HepG2 (cell line): ENCODE data around the gene SFI1. TPM values are rescaled to one million over a fixed set of nuclear protein-coding genes. Genes with fewer than 3 reads are reported as not detected.

ENCODE experiments used
- ATAC-seq: fragments of 200-7000 bp; cut with Tn5 transposase; 3 replicates; pipeline ENCODE4 v1.9.1; 2020; ENCODE audit warnings: mild to moderate bottlenecking, moderate library complexity
- BruUV-seq: library from RNA; stranded (reverse); fragments of 400-500 nt; replicated peaks from 2 replicates; lab custom pipeline; 2021; lab: Mats Ljungman, UMichigan
- CTCF ChIA-PET: fragments of 300-600 bp; formaldehyde crosslinking; extraction: SDS; loops from one replicate; lab custom pipeline; 2021; ENCODE audit warnings: low total read pairs, inconsistent platforms, low intra/inter-chr PET ratio; lab: Yijun Ruan, JAX
- POLR2A ChIA-PET: fragments of 350-600 bp; sonication (Branson Sonifier 250); formaldehyde crosslinking; loops from one replicate; lab custom pipeline; 2020; ENCODE audit warnings: antibody characterized with exemption, inconsistent platforms; lab: Yijun Ruan, JAX
- DNase-seq: peaks from one replicate; pipeline ENCODE4 v3.0.0-alpha.2; 2015; ENCODE audit warnings: low spot score
- FAIRE-seq: peaks from 3 replicates; lab custom pipeline; 2011; peaks lifted over from hg19 to GRCh38; lab: Jason Lieb, UNC
- H2AFZ ChIP-seq: one replicate; pipeline ENCODE4 v1.6.1; 2011; ENCODE audit warnings: low read length, inconsistent platforms
- H3K27ac ChIP-seq: fragments of 300-600 bp; 3 replicates; pipeline ENCODE4 v1.8.0; 2011; ENCODE audit warnings: mixed run types, mild to moderate bottlenecking, mixed read lengths, low read length, inconsistent platforms; ENCODE audit not compliant: insufficient read depth; ENCODE audit errors: extremely low read length
- H3K27me3 ChIP-seq, 2 experiments: fragments of 200-600 bp in 1 of 2; 2 replicates in 1 of 2; 3 replicates in 1 of 2; pipeline versions ENCODE4 v1.6.0 to v1.8.0; 2011; ENCODE audit warnings: low read length in 2 of 2, mild to moderate bottlenecking in 2 of 2, moderate library complexity in 2 of 2, inconsistent platforms in 1 of 2; ENCODE audit not compliant: insufficient read depth in 2 of 2, control insufficient read depth in 1 of 2
- H3K36me3 ChIP-seq, 2 experiments: fragments of 200-600 bp in 1 of 2; replicated peaks in 1 of 2; 2 replicates in 1 of 2; 3 replicates in 1 of 2; pipeline versions ENCODE4 v1.5.1 to v1.8.0; 2011; ENCODE audit warnings: low read length in 2 of 2, inconsistent platforms in 1 of 2; ENCODE audit not compliant: insufficient read depth in 2 of 2, control insufficient read depth in 1 of 2
- H3K4me1 ChIP-seq: 2 replicates; pipeline ENCODE4 v1.5.1; 2012; ENCODE audit warnings: low read length, inconsistent platforms; ENCODE audit not compliant: insufficient read depth
- H3K4me2 ChIP-seq: 2 replicates; pipeline ENCODE4 v1.6.0; 2011; ENCODE audit warnings: low read depth, low read length, inconsistent platforms
- H3K4me3 ChIP-seq, 3 experiments: fragments of 200-600 bp in 1 of 3; sonication (generic), shearing (Covaris generic) in 1 of 3; replicated peaks in 1 of 3; 2 replicates each; pipeline ENCODE4 v1.5.1; 2011 to 2016; ENCODE audit warnings: low read length in 3 of 3, inconsistent platforms in 2 of 3, low read depth in 2 of 3, mild to moderate bottlenecking in 2 of 3, control low read depth in 1 of 3, mixed read lengths in 1 of 3; ENCODE audit not compliant: insufficient read depth in 1 of 3
- H3K79me2 ChIP-seq: one replicate; pipeline ENCODE4 v1.6.1; 2011; ENCODE audit warnings: low read length, inconsistent platforms; ENCODE audit not compliant: insufficient read depth
- H3K9ac ChIP-seq: 2 replicates; pipeline ENCODE4 v1.6.0; 2011; ENCODE audit warnings: mild to moderate bottlenecking, low read depth, low read length, inconsistent platforms; ENCODE audit not compliant: insufficient read depth
- H3K9me3 ChIP-seq: 2 replicates; pipeline ENCODE4 v1.5.1; 2012; ENCODE audit warnings: mild to moderate bottlenecking, low read length
- H4K20me1 ChIP-seq: 2 replicates; pipeline ENCODE4 v1.6.0; 2011; ENCODE audit warnings: inconsistent platforms, mild to moderate bottlenecking, low read length, moderate library complexity; ENCODE audit not compliant: insufficient read depth
- AFF4 ChIP-seq: sonication (generic); formaldehyde crosslinking; IDR thresholded peaks from 2 replicates; pipeline ENCODE4 v1.4.0; 2020; ENCODE audit warnings: missing genetic modification reagents
- DNMT1 ChIP-seq: sonication (generic); formaldehyde crosslinking; IDR thresholded peaks from 2 replicates; pipeline ENCODE4 v1.5.1; 2020; ENCODE audit warnings: mild to moderate bottlenecking, missing genetic modification reagents
- WGBS: methylation state at CpG from one replicate; pipeline ENCODE4 v1.1.6; 2017; ENCODE audit warnings: low lambda C conversion rate; 5-methylcytosine and 5-hydroxymethylcytosine counted together
- in situ Hi-C: cut with HindIII; loops from 2 replicates; pipeline ENCODE4 v1.10.0; 2017; ENCODE audit warnings: low pct_unique_long_range_greater_than_20kb; ENCODE audit not compliant: extremely low pct_ligation_motif_present
- intact Hi-C: fragments of 100-400 bp; cut with micrococcal nuclease; formaldehyde crosslinking; loops from one replicate; pipeline ENCODE4 v1.10.0; 2022; ENCODE audit not compliant: unreplicated experiment
- polyA plus RNA-seq, 8 experiments: library from polyadenylated mRNA; depleted of rRNA in 3 of 8; stranded (reverse) in 7 of 8; unstranded in 1 of 8; fragments of >200 nt; fragmentation: Illumina TruSeq in 4 of 8; extraction: Trizol in 4 of 8; gene quantifications; 2 replicates each; pipeline versions ENCODE4 v1.2.1 to v1.2.3, GENCODE V29; 2011 to 2016; ENCODE audit warnings: low read depth in 4 of 8, missing spikeins in 1 of 8, mixed read lengths in 1 of 8; ENCODE audit not compliant: insufficient read depth in 1 of 8
- total RNA-seq, 5 experiments: library from RNA; depleted of rRNA; stranded (reverse); fragments of >200 nt; fragmentation: Illumina TruSeq; extraction: Trizol; gene quantifications; 2 replicates each; pipeline ENCODE4 v1.2.3, GENCODE V29; 2016; ENCODE audit warnings: low read depth in 1 of 5

Gene SFI1
- total and polyA plus RNA-seq, 2 of the 13 experiments (the other 11 are each of a cell fraction or from before 2014, with no cell fraction given) = 20.5 to 40.1 TPM

GRCh38 chr22:31628362-31628761, 132.0 kb downstream of the SFI1 start:
- ChIA-PET POLR2A (no interaction called here), CTCF (interaction anchor here (1.5 kb wide), 1 partner anchor 72 kb away, joined by 6 read pairs; no protein-coding TSS in a partner anchor)
- Histone ChIP-seq H4K20me1 (peaks cover 49% of the 10 kb centered on the region), H3K9ac (no peak overlapping the region), H3K9me3 (no peaks in the 10 kb centered on the region), H3K4me1 (peaks cover 53% of the 10 kb centered on the region), H3K27me3 (no peaks in the 10 kb centered on the region), H3K36me3 (peaks cover 10 to 20% of the 10 kb centered on the region in 2 experiments), H2AFZ (no peak overlapping the region), H3K79me2 (peaks cover 74% of the 10 kb centered on the region), H3K4me3 (no peak overlapping the region)
- BruUV-seq = no TSS peak
- intact Hi-C loops (no loop called here), in situ Hi-C loops (no loop called here)
- DNase-seq (no peak), ATAC-seq (no peak)
- WGBS = 86% methylated on average over 1 of the region's 1 CpG
- TF ChIP-seq AFF4 (CRISPR knock-in tag) (no peak), DNMT1 (no peak)
- TF ChIP-seq, all 625 proteins: peak for 0
- H3K4me2 ChIP-seq = no peak overlapping the region
- H3K27ac ChIP-seq = no peak overlapping the region
- FAIRE-seq = no peak
